GM12874 (cell line): ENCODE results near the gene SEL1L2.

Experiments
- TF ChIP-seq, protein P1 (sequence below): IDR thresholded peaks from 2 replicates; pipeline ENCODE4 v1.5.1; 2011; ENCODE audit warnings: low read depth, mild to moderate bottlenecking, control low read depth, low read length, moderate library complexity; ENCODE audit not compliant: insufficient read depth

Gene SEL1L2

GRCh38 chr20:13960119-13960518 lies 30.3 kb downstream of the SEL1L2 start:
- TF ChIP-seq, protein P1, sequence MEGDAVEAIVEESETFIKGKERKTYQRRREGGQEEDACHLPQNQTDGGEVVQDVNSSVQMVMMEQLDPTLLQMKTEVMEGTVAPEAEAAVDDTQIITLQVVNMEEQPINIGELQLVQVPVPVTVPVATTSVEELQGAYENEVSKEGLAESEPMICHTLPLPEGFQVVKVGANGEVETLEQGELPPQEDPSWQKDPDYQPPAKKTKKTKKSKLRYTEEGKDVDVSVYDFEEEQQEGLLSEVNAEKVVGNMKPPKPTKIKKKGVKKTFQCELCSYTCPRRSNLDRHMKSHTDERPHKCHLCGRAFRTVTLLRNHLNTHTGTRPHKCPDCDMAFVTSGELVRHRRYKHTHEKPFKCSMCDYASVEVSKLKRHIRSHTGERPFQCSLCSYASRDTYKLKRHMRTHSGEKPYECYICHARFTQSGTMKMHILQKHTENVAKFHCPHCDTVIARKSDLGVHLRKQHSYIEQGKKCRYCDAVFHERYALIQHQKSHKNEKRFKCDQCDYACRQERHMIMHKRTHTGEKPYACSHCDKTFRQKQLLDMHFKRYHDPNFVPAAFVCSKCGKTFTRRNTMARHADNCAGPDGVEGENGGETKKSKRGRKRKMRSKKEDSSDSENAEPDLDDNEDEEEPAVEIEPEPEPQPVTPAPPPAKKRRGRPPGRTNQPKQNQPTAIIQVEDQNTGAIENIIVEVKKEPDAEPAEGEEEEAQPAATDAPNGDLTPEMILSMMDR = no peak

GRCh38 chr20:13953227-13953626 lies 37.2 kb downstream of the SEL1L2 start:
- TF ChIP-seq, protein P1 = peak; percentile 48; the same call in 1 of the 2 replicates

GRCh38 chr20:13947719-13948118 lies 42.7 kb downstream of the SEL1L2 start:
- TF ChIP-seq, protein P1 = no peak

GRCh38 chr20:13941031-13941430 lies 49.4 kb downstream of the SEL1L2 start:
- TF ChIP-seq, protein P1 = no peak

DNA sequence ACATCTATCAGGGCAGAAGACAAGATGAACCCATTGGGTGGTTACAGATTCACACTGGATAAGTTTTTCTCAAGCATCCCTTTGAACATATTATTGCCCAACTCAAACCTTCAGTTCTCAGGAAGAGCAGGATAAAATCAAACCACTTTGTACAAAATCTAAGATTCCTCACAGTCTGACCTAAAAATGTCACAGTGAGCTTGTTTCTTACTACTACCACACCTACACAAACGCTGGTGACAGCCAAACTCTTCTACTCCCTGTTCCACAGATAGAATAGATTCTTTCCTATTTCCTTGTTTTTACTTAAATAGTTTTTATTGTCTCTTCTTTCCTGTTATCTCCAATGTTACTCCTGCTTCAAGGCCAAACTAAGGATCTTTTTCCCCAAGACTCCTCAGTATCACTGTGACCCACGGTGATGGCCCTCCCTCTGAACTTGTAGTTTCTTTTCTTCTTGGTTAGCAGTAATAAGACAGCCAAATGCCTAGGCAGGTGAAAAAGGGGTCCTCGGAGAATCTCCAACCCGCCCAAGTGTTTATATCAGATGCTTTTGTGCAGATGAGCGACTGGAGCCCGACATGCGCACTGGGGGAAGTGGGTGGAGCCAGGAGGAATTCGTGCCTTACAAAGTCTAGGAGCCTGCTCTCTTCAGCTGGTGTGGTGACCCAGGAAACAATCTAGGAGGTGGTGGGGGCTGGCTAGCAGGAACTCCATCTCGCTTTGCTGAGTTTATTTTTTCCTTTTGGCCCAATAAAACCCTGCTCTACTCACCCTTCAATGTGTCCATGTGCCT lies 53.4 kb downstream of the SEL1L2 start:
- TF ChIP-seq, protein P1 = no peak

- TF ChIP-seq, protein P1 = no peak
Observed at GRCh38 chr20:13934992-13935894, 55.2 kb downstream of the SEL1L2 start.

- TF ChIP-seq, protein P1 = no peak
Observed at GRCh38 chr20:13930281-13930680, 60.1 kb downstream of the SEL1L2 start.
